KOPT-K1 (cell line): ENCODE data around the gene AKAP13.

Source experiments
- H3K27ac ChIP-seq: fragments of 200-600 bp; sonication (generic); 2 replicates; pipeline ENCODE4 v1.5.1; 2016; ENCODE audit warnings: antibody characterized with exemption, mild to moderate bottlenecking, low read depth, low read length; ENCODE audit not compliant: poor library complexity, severe bottlenecking
- H3K36me3 ChIP-seq: fragments of 200-600 bp; sonication (generic); 2 replicates; pipeline ENCODE4 v1.5.1; 2017; ENCODE audit warnings: antibody characterized with exemption, mild to moderate bottlenecking, low read length, moderate library complexity; ENCODE audit not compliant: insufficient read depth
- H3K9me3 ChIP-seq: fragments of 200-600 bp; sonication (generic); 2 replicates; pipeline ENCODE4 v1.5.1; 2017; ENCODE audit warnings: antibody characterized with exemption, low read length, mild to moderate bottlenecking; ENCODE audit not compliant: insufficient read depth, poor library complexity, severe bottlenecking

AKAP13 gene

DNA sequence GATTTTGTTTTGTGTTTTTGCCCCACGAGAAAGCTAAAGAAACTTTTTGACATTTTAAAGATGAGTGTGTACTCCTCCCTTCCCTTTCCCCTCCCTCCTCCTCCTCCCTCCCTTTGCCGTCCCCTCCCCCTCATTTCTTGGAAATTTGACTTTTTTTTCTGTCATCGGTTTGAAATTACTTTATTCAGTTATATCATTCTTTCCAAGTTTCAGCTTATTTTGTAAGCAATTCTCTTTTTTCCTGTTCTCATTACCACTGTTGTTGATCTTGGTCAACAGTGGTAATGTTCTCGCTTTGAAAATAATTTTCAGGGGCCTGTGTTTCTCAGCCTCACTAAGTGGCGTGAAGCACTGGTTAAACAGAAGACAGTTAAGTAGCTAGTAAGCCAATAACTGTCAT is 178.4 kb downstream of the AKAP13 start:
- H3K9me3 ChIP-seq, result no peaks in the 10 kb centered on the region
- no peaks in the 10 kb centered on the region for H3K36me3 ChIP-seq
- H3K27ac ChIP-seq, result peak overlapping the region; percentile 60

DNA sequence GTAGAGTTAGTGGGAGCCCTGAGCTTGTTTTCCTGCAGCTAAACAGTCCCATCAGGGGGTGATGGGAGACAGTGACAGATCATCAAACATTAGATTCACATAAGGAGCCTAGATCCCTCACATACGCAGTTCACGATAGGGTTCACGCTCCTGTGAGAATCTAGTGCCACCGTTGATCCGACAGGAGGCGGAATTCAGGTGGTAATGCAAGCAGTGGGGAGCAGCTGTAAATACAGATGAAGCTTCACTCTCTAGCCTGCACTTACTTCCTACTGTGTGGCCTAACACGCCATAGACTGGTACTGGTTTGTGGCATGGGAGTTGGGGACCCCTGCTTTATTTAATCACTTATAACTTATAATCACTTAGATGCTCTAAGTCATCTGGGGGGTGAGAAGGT is 179.1 kb downstream of the AKAP13 start:
- no peaks in the 10 kb centered on the region for H3K36me3 ChIP-seq
- peak overlapping the region; percentile 60 for H3K27ac ChIP-seq

DNA sequence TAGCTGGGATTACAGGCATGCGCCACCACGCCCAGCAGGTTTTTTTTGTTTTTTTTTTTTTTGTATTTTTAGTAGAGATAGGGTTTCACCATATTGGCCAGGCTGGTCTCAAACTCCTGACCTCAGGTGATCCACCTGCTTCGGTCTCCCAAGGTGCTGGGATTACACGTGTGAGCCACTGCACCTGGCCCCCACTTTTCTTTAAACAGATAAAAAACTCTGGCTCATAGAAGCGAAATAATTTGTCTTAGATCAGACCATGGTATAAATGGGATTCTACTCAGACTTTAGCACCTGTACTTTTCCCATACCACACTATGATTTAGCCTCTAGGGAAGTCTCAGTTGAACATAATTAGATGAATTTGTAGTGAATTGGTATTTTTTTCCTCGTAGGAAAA is 182.4 kb downstream of the AKAP13 start:
- no peaks in the 10 kb centered on the region for H3K9me3 ChIP-seq

More for the DNA sequence above, 179.1 kb downstream of the AKAP13 start:
- H3K9me3 ChIP-seq, result no peaks in the 10 kb centered on the region

DNA sequence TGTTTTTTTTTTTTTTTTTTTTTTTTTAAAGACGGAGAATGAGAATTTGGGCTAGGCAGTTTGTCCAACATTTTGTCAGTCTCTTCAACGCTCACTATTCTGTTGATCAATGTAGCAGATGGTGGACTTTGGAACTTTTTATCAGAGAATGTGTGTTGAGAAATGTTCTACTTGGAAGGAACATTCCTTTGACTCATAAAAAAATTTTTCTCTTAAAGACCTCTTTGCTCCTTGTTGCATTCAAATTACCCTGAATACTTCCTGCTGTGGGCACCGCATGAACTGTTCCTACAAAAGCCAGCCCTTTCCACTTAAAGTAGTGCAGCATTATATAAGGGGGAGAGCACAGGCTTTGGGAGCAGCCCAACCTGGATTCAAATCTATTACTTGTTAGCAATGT is 182.9 kb downstream of the AKAP13 start:
- H3K27ac ChIP-seq, result no peak overlapping the region
- H3K9me3 ChIP-seq, result no peaks in the 10 kb centered on the region
- H3K36me3 ChIP-seq, result no peaks in the 10 kb centered on the region

More for the DNA sequence above, 182.4 kb downstream of the AKAP13 start:
- Histone ChIP-seq H3K27ac (no peak overlapping the region), H3K36me3 (no peaks in the 10 kb centered on the region)

DNA sequence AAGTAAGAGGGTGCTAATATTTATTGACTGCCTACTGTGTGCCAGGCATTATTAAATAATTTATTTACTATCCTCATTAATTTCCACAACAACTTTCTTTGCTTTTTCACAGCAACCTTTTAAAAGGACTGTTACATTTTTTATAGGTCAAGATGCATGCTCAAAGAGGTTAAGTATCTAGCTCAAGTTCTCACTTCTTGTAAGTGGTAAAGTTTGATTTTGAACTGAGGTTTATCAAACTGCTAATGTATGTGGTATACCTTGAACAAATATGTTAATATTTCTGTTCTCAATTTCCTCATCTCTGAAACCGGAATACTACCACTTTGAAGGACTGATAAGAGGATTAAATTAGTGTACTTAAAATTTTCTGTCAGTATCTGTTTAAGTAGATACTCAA is 183.3 kb downstream of the AKAP13 start:
- no peak overlapping the region for H3K27ac ChIP-seq
- no peaks in the 10 kb centered on the region for H3K36me3 ChIP-seq
- H3K9me3 ChIP-seq, result no peaks in the 10 kb centered on the region

DNA sequence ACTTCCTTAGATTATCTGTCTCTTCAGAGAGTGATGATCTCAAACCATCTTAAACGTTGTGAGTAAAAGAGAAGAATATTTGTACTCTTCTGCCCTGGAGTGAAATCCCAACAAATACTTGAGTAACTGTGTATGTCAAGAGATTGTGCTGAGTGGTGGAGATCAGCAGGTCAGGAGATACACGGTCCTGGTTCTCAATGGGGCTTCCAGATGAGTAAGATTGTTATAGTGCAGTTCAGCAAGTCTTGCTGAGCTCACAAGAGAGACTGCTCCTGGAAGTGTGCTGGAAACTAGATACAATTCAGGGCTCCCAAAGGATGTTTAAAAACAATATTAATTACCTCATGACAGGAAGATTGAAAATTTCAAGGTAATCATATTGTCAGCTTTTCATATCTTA is 184.3 kb downstream of the AKAP13 start:
- H3K9me3 ChIP-seq, result no peaks in the 10 kb centered on the region
- H3K36me3 ChIP-seq, result no peaks in the 10 kb centered on the region
- H3K27ac ChIP-seq, result no peak overlapping the region

DNA sequence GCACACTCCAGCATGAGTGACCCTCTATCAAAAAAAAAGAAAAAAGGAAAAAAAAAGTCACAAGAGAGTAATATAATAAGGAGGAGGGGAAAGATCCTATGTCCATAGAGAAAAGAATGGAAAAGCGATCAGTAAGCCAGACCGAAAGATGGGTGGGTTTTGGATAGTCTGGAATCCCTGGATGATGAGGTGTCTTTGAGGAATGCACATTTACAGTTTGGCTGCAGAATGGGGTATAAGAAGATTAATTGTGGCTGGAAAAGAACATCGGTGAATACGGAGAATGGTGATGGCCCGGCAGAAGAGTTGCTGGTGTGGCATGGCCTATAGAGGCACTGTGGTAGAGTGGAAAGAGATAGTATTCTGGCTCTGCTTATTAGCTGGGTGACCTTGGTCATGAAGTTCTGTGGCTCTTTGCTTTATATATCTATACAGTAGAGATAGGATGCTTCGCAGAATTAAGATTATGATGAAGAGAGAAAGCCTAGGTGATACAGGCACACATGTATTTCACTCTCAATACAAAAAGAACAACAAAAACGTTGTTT is 187.9 kb downstream of the AKAP13 start:
- Histone ChIP-seq H3K27ac (no peak overlapping the region), H3K36me3 (no peaks in the 10 kb centered on the region), H3K9me3 (no peaks in the 10 kb centered on the region)

DNA sequence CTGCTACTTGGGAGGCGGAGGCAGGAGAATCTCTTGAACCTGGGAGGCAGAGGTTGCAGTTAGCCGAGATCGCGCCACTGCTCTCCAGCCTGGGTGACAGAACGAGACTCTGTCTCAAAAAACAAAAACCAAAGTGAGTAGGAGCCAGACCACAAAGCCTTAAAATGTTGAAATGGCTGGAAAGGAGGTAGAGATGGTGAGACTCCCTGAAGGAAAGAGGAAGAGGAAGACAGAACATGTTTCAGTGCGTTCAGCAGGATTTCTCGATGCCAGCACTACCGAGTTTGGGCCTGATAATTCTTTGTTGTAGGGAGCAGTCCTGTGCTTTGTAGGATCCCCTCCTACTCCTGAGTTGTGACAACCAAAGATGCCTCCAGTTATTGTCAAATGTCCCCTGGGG is 189.9 kb downstream of the AKAP13 start:
- H3K36me3 ChIP-seq, result no peaks in the 10 kb centered on the region
- no peaks in the 10 kb centered on the region for H3K9me3 ChIP-seq
- H3K27ac ChIP-seq, result no peak overlapping the region

DNA sequence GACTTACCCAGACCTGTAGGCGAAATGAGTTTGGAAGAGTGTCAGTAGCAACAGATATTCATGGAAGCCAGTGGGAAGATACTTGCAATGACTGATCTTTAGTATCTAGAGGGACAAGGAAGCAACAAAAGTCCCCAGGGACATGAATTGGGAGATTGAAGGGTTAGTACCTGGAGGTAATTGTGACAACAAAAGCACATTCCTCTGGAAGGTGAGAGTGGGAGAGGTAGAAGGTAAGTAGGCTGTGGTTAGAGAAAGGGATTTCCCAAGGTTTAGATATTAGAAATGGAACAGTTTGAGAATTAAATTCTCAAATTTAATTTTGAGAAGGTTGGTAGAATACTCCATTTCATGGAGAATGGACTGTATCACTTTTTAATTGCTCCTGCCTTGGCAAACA is 191.4 kb downstream of the AKAP13 start:
- H3K9me3 ChIP-seq, result no peaks in the 10 kb centered on the region
- no peak overlapping the region for H3K27ac ChIP-seq
- no peaks in the 10 kb centered on the region for H3K36me3 ChIP-seq

DNA sequence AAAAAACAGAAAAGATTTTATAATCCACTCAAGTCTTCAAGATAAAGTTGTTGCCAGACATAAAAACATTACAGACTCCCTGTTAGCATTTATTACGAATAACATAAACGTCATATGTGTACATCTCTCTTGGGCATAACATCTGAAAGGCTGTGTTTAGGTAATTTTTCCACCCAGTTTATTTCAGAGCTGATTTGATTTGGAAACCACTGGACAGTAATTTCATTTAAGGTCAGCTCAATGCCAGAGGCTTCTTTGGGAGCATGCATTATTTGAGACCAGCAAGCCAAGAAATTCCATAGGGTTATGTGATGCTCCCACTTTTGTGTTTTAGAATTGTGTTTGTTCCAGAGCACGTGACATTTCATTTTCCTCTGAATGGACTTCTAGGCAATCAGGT is 196.0 kb downstream of the AKAP13 start:
- H3K36me3 ChIP-seq, result peaks cover 15% of the 10 kb centered on the region; the same call in 1 of the 2 replicates
- H3K9me3 ChIP-seq, result no peaks in the 10 kb centered on the region
- no peak overlapping the region for H3K27ac ChIP-seq

DNA sequence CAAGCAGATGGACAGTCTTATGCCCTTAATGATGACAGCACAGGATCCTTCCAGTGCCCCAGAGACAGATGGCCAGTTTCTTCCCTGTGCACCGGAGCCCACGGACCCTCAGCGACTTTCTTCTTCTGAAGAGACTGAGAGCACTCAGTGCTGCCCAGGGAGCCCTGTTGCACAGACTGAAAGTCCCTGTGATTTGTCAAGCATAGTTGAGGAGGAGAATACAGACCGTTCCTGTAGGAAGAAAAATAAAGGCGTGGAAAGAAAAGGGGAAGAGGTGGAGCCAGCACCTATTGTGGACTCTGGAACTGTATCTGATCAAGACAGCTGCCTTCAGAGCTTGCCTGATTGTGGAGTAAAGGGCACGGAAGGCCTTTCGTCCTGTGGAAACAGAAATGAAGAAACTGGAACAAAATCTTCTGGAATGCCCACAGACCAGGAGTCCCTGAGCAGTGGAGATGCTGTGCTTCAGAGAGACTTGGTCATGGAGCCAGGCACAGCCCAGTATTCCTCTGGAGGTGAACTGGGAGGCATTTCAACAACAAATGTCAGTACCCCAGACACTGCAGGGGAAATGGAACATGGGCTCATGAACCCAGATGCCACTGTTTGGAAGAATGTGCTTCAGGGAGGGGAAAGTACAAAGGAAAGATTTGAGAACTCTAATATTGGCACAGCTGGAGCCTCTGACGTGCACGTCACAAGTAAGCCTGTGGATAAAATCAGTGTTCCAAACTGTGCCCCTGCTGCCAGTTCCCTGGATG is 198.7 kb downstream of the AKAP13 start:
- Histone ChIP-seq H3K36me3 (peaks cover 15% of the 10 kb centered on the region; the same call in 1 of the 2 replicates), H3K9me3 (no peaks in the 10 kb centered on the region), H3K27ac (no peak overlapping the region)

DNA sequence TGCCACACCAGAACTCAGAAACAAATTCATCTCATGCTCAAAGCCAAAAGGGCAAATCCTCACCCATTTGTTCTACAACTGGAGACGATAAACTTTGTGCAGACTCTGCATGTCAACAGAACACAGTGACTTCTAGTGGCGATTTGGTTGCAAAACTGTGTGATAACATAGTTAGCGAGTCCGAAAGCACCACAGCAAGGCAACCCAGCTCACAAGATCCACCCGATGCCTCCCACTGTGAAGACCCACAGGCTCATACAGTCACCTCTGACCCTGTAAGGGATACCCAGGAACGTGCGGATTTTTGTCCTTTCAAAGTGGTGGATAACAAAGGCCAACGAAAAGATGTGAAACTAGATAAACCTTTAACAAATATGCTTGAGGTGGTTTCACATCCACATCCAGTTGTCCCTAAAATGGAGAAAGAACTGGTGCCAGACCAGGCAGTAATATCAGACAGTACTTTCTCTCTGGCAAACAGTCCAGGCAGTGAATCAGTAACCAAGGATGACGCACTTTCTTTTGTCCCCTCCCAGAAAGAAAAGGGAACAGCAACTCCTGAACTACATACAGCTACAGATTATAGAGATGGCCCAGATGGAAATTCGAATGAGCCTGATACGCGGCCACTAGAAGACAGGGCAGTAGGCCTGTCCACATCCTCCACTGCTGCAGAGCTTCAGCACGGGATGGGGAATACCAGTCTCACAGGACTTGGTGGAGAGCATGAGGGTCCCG is 199.7 kb downstream of the AKAP13 start:
- Histone ChIP-seq H3K9me3 (no peaks in the 10 kb centered on the region), H3K27ac (peak overlapping the region; percentile 83), H3K36me3 (peaks cover 15% of the 10 kb centered on the region; the same call in 1 of the 2 replicates)

DNA sequence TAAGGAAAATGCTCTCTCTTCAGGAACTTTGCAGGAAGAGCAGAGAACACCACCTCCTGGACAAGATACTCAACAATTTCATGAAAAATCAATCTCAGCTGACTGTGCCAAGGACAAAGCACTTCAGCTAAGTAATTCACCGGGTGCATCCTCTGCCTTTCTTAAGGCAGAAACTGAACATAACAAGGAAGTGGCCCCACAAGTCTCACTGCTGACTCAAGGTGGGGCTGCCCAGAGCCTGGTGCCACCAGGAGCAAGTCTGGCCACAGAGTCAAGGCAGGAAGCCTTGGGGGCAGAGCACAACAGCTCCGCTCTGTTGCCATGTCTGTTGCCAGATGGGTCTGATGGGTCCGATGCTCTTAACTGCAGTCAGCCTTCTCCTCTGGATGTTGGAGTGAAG is 200.5 kb downstream of the AKAP13 start:
- no peaks in the 10 kb centered on the region for H3K9me3 ChIP-seq
- peak overlapping the region; percentile 83 for H3K27ac ChIP-seq
- peaks cover 15% of the 10 kb centered on the region; the same call in 1 of the 2 replicates for H3K36me3 ChIP-seq

DNA sequence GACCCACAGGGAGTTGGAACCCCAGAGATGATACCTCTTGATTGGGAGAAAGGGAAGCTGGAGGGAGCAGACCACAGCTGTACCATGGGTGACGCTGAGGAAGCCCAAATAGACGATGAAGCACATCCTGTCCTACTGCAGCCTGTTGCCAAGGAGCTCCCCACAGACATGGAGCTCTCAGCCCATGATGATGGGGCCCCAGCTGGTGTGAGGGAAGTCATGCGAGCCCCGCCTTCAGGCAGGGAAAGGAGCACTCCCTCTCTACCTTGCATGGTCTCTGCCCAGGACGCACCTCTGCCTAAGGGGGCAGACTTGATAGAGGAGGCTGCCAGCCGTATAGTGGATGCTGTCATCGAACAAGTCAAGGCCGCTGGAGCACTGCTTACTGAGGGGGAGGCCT is 201.1 kb downstream of the AKAP13 start:
- H3K36me3 ChIP-seq, result peaks cover 15% of the 10 kb centered on the region; the same call in 1 of the 2 replicates
- peak overlapping the region; percentile 83 for H3K27ac ChIP-seq

More for the DNA sequence above, 201.1 kb downstream of the AKAP13 start:
- H3K9me3 ChIP-seq, result no peaks in the 10 kb centered on the region
